IPS-18c (cell line): ENCODE results near the gene SLC25A19.
"Not testable (repeated sequence)": the region's sequence is repeated elsewhere in the genome, so short reads cannot be mapped to it uniquely, and the experiment has no call there.

ENCODE experiments used
- H3K4me3 ChIP-seq: 2 replicates; pipeline ENCODE4 v1.7.0; 2013; ENCODE audit warnings: low read depth, mild to moderate bottlenecking, low read length, moderate library complexity; ENCODE audit not compliant: insufficient read depth
- H3K9me3 ChIP-seq: one replicate; pipeline ENCODE4 v1.6.1; 2013; ENCODE audit warnings: mild to moderate bottlenecking, low read length, moderate library complexity; ENCODE audit not compliant: control insufficient read depth, insufficient read depth

SLC25A19 gene

DNA sequence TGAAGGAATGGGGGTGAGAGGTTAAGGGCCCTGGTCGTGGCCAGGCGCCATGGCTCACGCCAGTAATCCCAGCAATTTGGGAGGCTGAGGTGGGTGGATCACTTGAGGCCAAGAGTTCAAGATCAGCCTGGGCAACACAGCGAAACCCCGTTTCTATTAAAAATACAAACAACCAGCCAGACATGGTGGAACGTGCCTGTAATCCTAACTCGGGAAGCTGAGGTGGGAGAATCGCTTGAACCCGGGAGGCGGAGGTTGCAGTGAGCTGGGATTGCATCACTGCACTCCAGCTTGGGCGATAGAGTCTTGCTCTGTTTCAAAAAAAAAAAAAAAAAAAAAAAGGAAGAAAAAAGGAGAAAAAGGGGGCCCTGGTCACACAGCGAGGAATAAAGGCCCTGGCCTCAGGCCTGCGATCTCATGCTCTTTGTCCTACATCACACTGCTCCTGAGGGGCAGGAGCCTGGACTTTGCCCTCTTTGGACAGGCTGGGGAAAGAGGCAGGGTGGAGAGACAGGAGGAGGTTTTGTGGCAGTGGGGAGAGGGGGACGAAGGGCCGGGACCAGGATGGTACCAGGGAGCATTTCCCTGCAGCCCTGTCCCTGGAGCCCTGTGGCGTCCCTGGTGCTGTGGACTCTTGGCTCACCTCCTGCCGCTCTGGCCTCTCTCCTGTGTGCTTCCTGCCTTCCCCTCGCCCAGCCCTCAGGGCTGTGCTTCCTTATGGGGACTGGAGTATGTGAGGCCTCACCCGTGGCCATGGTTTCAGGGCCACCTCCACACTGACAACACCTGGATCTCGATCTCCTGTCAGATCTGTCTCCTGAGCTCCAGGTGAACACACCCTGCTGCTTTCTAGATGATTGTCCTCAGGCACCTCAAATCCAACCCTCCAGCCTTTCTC is 19.7 kb upstream of the SLC25A19 start:
- no peaks in the 10 kb centered on the region for H3K9me3 ChIP-seq
- H3K4me3 ChIP-seq = no peak overlapping the region

DNA sequence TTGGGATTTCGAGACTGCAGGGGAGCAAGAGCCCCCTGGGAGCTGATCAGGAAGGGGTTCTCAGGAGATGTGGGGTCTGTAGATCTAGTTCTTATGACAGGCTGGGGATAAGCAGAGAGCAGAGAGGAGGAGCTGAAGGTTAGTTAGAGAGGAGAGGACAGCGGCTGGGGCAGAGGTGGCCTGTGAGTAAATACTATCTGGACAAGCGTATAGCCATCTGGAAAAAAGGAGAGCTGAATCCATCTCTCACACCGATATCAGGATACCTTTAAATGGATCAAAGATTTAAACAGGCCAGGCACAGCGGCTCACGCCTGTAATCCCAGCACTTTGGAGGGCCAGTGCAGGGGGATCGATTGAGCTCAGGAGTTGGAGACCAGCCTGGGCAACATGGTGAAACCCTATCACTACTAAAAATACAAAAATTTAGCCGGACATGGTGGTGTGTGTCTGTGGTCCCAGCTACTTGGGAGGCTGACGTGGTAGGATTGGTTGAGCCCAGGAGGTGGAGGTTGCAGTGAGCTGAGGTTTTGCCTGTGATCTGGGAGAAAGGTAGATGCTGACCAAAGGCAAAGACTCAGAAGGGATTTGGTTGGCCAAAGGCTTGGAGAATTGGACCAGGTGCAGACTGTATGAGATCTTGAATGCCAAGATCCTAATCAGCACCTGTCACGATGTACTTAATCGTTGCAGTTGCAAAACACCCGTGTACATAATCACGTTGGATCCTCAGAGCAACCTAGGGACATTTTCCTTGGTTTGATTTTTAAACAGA is 18.9 kb upstream of the SLC25A19 start:
- no peak overlapping the region for H3K4me3 ChIP-seq
- H3K9me3 ChIP-seq = no peaks in the 10 kb centered on the region

DNA sequence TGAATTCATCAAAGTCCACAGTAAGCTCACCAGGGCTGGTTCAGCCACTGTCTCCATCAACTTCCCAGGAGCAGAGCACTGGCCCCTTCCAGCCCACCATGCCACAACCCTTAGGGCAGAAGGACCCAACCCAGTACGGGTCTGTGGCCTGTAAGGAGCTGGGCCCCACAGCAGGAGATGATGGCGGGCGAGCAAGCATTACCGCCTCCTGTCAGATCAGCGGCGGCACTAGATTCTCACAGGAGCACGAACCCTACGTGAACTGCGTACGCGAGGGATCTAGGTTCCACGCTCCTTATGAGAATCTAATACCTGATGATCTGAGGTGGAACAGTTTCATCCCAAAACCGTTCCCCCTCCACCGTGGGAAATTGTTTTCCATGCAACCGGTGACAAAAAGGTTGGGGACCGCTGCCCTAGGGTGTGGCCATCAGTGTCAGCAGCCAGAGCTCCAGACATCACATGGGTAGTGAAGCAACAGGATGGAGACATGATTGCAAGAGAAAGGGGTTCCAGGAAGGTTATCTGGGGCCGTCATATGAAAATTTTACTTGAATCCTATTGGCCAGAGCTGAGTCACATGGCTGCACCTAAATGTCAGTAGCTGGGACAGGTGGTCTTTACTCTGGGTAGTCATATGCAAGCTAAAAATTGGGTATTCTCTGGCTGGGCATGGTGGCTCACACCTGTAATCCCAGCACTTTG is 12.4 kb upstream of the SLC25A19 start:
- Histone ChIP-seq H3K4me3 (no peak overlapping the region), H3K9me3 (no peaks in the 10 kb centered on the region)

DNA sequence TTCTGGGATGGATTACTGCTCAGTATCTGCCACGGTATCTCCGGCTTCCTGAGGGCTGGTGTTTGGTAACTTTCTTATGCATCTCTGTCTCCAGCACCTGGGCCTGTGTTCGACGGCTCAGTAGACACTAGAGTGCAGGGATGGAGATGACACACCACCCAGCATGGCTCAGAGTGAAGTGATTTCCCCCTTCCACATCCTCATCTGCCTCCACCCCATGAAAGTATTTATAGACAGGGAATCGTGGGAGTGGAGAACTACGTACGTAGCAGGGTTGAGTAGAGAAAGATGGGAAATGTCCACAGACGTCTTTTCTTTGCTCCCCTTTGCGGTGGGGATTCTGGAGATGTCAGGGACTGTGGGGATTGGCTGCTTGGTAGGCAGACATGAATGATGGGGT is 11.8 kb upstream of the SLC25A19 start:
- Histone ChIP-seq H3K9me3 (no peaks in the 10 kb centered on the region), H3K4me3 (no peak overlapping the region)

DNA sequence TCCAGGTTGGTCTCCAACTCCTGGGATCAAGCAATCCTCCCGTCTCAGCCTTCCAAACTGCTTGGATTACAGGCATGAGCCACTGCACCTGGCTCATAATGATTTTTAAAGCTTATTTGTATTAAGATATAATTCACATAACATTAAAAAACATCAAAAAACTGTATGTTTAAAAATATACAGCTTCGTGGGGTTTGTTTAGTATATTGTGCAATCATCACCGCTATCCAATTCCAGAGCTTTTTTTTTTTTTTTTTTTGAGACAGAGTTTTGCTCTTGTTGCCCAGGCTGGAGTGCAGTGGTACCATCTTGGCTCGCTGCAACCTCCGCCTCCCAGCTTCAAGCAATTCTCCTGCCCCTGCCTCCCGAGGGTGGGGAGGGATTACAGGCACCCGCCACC is 11.0 kb upstream of the SLC25A19 start:
- H3K9me3 ChIP-seq = no peaks in the 10 kb centered on the region
- no peak overlapping the region for H3K4me3 ChIP-seq

DNA sequence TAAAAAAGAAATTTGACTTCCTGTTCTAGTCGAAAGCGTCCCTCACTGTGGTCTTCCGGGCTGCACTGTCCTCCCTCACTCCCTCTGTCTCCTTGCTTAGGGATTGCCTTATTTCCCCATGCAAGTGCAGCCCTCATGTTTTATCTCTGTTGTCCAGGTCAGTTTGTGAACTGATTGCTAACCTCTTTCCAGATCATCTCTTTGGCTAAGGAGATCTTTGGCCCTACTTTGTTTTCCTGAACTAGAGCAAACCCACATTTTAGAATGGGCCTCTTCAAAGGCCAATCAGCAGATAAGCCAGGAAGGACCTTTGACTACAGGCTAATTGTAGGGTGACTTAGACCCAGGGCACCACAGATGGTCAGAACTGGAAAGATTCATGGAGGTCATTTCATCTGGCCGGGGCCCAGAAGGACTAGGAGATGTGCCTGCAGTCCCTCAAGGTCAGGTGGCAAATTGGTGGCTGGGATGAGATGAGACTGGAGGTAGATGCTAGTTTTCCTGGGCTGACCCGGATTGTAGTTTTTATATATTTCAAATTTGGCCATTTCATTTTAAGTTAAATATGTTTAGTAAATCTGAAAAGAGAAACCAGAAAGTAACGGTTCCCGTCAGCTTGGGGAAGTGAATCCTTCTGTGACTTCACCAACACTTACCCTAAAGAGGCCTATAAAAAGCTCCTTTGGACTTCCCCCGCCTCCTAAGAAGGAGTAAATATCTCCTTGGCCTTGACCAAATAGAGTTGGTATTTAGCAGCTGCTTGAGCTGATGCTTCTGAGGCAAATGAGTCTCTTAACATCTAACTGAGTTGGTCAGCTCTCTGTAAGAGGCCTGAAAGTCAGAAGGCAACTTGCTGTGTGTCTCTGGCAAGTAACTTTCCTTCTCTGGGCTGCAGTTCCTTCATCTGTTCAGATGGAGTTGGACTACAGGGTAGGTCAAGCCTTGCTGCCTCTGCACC is 6.2 kb upstream of the SLC25A19 start:
- H3K4me3 ChIP-seq = no peak overlapping the region

DNA sequence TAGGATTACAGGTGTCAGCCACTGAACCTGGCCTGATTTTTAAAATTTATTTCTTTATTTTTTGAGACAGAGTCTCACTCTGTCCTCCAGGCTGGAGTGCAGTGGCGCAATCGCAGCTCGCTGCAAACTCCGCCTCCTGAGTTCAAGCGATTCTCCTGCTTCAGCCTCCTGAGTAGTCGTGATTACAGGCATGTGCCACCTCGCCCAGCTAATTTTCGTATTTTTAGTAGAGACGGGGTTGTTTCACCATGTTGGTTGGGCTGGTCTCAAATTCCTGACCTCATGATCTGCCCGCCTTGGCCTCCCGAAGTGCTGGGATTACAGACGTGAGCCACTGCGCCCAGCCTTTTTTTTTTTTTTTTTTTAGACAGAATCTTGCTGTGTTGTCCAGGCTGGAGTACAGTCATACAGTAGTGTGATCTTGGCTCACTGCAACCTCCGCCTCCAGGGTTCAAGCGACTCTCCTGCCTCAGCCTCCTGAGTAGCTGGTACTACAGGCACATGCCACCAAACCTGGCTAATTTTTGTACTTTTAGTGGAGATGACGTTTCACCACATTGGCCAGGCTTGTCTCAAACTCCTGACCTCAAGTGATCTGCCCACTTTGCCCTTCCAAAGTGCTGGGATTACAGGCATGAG is 3.7 kb upstream of the SLC25A19 start:
- H3K9me3 ChIP-seq = not testable (repeated sequence)

More for the DNA sequence above, 6.2 kb upstream of the SLC25A19 start:
- H3K9me3 ChIP-seq = no peaks in the 10 kb centered on the region

DNA sequence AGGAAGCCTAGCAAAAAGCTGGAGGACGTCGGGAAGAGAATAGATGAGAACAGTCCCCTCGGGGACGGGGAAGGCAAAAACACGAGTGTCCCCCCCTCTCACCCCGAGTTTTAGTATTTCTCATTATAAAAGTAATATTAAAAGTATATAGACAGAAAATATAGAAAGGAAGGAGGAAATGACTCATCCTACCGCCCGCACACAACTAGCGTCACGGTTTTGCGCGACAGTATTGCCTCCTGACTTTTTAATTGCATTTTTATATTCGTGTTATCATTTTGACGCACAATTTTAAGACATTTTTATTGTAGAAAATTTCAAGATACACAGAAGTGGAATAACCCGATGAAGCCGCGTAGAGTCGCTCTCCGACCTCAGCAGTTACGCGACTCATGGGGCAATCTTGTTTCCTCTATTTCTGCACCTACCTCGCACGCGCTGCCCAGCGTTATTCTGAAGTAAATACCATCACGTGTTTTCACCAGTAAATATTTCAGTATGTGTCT is 652 bp upstream of the SLC25A19 start:
- Histone ChIP-seq H3K9me3 (no peaks in the 10 kb centered on the region), H3K4me3 (peak overlapping the region; percentile 66)

More for the DNA sequence above, 3.7 kb upstream of the SLC25A19 start:
- not testable (repeated sequence) for H3K4me3 ChIP-seq

DNA sequence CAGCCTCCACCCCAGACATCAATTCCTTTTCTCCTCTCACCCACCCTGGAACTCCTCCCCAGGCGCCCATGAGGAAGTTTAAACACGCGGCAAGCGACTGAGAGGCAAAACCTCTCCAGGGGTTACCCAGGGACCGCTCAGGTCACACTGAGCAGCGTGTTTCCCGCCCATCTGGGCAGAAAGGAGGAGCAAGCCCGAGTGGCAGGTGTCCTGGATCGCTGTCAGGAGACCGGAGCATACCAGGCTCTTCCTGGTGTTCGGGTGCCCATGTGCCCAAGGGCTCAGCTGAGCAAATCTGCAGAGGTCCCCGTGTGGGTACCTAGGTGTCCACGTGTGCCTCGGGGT is 491 bp downstream of the SLC25A19 start:
- Histone ChIP-seq H3K9me3 (no peaks in the 10 kb centered on the region), H3K4me3 (peak overlapping the region; percentile 73)

DNA sequence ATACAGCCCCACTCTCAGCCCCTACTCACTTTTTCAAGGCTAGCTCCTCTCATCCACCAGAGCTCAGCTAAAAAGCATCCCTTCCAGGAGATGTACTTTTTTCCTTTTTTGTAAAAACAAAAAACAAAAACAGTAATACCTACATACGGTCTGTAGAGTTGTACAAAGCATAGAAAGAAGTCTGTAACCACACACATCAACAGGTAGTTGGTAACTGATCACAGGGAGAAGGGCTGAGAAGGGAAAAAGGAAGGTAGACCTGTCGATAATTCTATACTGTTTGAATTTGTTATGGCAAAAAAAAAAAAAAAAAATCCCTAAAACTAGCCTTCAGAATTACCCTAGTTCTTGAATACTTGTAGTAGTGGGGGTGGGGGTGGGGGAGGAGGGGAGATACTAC is 874 bp downstream of the SLC25A19 start:
- peak overlapping the region; percentile 73 for H3K4me3 ChIP-seq

DNA sequence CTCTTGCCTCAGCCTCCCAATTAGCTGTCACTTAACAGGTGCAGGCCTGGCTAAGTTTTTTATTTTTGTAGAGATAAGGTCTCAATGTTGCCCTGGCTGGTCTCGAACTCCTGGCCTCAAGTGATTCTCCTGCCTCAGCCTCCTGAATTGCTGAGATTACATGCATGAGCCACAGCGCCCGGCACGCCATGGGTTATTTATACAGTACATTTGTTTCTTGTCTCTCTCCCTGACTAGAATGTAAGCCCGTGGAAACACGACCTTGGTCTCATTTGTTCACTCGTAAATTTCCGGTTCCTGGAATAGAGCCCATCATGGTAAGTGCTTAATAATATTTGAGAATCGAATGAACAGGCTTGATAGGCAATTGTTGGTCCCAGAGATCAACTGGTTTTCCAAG is 2.0 kb downstream of the SLC25A19 start:
- Histone ChIP-seq H3K4me3 (no peak overlapping the region), H3K9me3 (no peaks in the 10 kb centered on the region)

More for the DNA sequence above, 874 bp downstream of the SLC25A19 start:
- H3K9me3 ChIP-seq = no peaks in the 10 kb centered on the region

DNA sequence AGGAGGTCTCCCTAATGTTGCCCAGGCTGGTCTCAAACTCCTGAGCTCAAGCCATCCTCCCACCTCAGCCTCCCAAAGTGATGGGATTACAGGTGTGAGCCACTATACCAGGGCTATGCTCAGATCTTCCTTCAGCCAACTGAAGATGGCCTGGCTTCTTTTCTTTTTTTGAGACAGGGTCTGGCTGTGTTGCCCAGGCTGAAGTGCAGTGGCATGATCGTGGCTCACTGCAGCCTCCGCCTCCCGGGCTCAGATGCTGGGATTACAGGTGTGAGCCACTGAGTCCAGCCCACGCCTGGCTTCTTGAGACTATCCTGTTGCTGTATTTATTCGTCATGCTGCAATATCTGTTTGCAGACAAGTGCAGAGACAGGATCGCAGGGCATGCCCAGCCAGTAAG is 4.1 kb downstream of the SLC25A19 start:
- Histone ChIP-seq H3K4me3 (no peak overlapping the region), H3K9me3 (no peaks in the 10 kb centered on the region)

DNA sequence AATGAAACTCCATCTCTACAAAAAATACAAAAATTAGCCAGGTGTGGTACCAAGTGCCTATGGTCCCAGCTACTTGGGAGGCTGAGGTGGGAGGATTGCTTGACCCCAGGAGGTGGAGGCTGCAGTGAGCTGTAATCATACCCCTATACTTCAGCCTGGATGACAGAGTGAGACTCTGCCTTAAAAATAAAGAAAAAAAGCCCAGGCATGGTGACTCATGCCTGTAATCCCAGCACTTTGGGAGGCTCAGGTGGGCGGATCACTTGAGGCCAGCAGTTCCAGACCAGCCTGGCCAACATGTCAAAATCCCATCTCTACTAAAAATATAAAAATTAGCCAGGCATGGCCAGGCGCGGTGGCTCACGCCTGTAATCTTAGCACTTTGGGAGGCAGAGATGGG is 9.0 kb downstream of the SLC25A19 start:
- not testable (repeated sequence) for H3K9me3 ChIP-seq, H3K4me3 ChIP-seq

DNA sequence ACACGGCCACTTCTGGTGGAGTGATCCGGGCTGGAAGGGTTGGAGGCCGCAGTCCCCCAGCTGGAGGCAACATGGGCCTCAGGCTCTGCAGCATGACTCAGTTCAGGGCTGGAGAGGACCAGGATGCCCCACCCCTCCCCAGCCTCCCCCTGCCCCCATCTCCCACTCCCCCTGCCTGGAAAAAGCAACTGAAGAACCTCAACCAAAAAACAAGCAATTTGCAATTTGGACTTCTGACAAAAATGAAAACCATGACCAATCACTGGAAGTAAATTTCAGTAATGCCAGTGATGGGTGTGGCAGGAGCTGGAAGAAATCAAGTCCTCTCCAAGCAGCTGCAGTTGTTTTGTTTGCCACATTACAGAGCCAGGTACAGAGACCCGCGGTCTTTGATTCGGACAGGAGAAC is 11.6 kb downstream of the SLC25A19 start:
- no peaks in the 10 kb centered on the region for H3K9me3 ChIP-seq
- no peak overlapping the region for H3K4me3 ChIP-seq

DNA sequence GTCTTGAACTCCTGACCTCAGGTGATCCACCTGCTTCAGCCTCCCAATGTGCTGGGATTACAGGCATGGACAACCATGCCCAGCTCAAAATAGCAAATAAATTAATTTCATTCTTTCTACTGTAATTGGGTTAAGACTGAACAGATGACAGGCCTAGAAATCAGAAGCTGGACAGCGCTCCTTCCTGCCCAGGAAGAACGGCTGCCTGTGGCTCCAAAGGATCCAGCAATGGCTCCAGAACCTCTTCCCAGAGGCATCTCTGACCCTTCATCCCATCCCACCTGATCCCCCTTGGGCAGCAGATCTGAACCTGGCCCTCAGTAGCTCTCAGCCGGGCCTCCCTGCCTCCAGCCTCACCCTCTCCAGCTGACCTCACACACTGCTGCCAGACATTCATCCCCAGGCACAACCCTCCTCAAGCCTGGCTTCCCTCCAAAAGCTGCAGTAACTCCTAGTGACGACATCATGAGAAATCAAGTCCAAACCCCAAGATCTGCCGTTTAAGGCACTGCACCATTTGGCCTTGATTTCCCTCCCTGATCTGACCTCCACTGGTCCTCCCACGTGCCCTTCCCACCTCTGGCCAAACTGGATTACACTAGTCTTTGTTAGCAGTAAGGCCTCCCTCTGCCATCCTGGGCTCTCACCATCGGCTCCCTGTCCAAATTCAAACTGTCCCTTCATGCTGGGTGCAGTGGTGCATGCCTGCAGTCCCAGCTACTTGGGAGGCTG is 15.1 kb downstream of the SLC25A19 start:
- H3K9me3 ChIP-seq = no peaks in the 10 kb centered on the region
- no peak overlapping the region for H3K4me3 ChIP-seq

DNA sequence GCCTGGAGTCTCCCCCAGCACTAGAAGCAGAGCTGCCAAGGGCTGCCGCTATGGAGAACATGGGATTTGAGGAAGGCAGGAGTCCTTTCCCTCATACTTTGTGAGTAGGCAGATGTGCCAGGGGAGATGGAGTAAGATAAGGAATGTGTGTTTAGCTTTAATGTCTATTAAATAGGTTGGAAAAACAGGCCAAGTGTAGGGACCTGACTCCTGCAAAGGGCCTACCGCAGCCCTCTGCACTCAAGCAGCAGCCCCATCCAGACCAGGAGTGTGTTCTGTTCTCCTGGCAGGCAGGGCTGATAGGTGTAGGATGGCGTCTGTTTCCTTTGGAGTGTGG is 16.4 kb downstream of the SLC25A19 start:
- Histone ChIP-seq H3K9me3 (no peaks in the 10 kb centered on the region), H3K4me3 (no peak overlapping the region)
